LNCaP clone FGC (cell line): ENCODE results near the gene SELENON.

Source experiments
- DNase-seq: peaks from one replicate; pipeline ENCODE4 v3.0.0-alpha.2; 2011; ENCODE audit warnings: low read depth
- H3K4me3 ChIP-seq: 2 replicates; pipeline ENCODE4 v1.5.1; 2011; ENCODE audit warnings: mild to moderate bottlenecking, low read depth, low read length, control low read depth
- CTCF ChIP-seq: IDR thresholded peaks from 2 replicates; pipeline ENCODE4 v1.5.1; 2012; ENCODE audit warnings: mild to moderate bottlenecking; ENCODE audit not compliant: control insufficient read depth, insufficient read depth; ENCODE audit errors: extremely low read depth

Gene SELENON

DNA sequence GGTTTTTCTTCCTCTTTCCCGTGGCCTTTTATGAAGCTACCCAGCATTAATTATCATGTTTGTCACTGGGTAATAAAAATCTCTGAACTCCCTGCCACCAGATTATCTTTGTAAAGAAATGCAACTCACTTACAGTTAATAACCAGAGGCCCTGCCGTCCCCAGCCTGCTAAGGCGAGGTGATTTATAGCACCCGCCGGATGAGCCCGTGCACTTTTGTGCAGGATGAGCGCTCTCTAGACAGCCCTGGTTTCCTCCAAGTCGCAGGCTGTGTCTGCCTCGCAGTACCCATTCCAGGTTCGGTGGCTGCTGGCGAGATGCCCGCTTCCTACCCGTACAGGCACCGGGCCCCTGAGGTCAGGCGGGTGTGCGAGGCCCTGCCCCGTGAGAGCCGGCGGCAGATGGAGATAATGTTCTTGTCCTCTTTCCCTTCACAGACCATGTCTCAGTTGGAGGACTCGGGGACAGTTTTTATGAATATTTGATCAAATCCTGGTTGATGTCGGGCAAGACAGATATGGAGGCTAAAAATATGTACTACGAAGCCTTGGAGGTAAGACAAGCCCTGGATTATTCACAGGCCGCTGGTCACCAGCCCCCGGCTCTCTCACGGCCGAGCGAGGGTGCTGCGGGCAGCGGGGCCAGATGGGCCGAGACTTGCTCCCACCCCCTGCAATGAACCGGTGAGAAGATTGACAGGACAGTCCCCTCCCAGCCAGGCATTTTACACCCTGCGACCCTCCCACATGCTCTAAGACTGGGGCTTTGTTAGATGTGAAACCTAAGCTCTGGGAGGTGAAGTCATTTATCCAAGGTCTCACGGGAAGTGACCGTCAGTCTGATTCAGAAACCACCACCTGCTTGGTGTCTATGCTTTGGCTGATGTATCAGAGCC lies 28.5 kb upstream of the SELENON start:
- TF ChIP-seq CTCF, result no peak
- H3K4me3 ChIP-seq, result no peak overlapping the region
- DNase-seq, result no peak

DNA sequence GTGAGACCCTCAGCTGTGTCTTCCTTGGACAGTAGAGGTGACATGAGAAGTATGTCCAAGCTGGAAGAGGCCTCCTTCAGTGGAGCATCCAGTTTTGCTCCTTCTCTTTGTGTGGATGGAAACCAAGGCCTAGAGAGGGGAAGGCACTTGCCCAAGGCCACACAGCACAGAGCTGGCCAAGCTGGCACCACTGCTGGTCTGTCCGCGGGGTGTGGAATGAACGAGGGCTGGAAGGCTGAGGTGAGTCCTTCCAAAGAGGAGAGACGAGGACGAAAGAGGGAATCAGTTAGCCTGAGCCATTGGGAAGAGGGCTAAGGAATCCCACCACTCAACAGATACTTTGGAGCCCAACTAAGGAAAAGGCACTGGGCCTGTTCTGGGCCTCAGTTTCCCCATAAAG lies 27.8 kb upstream of the SELENON start:
- no peak for TF ChIP-seq CTCF
- DNase-seq, result no peak
- no peak overlapping the region for H3K4me3 ChIP-seq

DNA sequence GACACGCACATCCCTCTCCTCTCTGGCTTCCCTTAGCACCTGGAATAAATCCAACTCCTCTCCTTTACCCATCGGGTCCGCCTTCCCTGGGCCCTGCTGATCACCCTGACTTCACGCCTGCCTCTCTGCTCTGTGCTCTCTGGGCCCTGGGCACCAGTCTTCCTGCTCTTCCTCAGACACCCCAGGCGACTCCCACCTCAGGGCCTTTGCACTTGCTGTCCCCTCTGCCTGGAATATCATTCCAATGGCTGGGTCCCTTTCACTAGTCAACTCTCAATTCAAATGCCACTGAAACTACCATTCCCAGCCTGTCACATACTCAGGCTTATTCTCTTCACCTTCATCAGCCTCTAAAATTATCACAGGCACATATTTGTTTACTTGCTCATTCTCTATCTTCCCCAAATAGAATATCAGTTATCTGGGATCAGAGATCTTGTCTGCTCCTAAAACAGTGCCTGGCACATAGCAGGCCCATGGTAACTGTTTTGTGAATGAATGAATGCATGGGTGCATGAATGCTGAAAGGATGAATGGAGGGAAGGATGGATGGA lies 27.2 kb upstream of the SELENON start:
- TF ChIP-seq CTCF, result no peak
- no peak for DNase-seq
- no peak overlapping the region for H3K4me3 ChIP-seq

GRCh38 chr1:25773441-25774125 lies 26.4 kb upstream of the SELENON start:
- no peak overlapping the region for H3K4me3 ChIP-seq
- DNase-seq, result no peak
- TF ChIP-seq CTCF, result no peak

- H3K4me3 ChIP-seq, result no peak overlapping the region
- no peak for TF ChIP-seq CTCF
- no peak for DNase-seq
Measured at GRCh38 chr1:25774206-25774803, 25.7 kb upstream of the SELENON start.

DNA sequence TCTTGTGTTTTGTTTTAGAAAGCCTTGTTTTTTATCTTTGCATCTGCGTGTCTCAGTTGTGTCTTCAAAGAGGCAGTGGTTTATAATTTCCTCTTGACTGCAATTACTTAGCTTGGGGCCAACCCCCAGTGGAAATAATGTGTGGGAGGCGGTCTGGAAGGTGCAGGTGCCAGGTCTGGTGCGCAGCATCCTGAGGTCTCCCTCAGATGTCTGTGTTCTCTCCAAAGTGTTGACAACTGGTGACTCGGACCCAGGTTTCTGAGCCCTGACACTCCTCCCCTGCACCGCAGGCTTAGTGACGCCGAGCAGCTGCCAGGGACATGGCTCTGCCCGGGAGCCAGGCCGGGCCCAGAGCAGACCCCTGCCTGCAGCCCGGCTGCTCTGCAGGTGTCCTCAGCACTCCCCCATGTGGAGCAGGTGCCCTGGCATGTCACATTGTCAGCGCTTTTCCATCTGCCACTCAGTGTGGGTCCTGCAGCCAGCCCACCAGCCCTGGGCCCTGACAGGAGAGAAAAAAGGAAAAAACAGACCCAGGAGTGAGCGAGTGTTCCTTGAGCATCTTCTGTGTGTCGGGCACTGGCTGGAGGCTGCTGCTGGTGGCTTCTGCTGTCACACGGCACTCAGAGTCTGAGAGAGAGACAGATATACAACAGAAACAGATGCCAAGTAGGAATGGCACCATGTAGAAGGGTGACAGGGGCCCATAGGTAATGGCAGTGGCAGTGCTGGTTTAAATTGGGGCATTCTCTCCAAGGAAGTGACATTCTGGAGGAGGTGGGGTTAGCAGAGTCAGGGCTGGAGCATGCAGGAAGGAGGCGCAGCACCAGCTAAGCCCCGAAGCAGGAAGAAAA lies 24.8 kb upstream of the SELENON start:
- TF ChIP-seq CTCF, result no peak
- no peak for DNase-seq
- H3K4me3 ChIP-seq, result no peak overlapping the region
